Fibroblast of skin of right quadriceps (primary cell): ENCODE data around the gene WDR54.
"Not testable (repeated sequence)": the region's sequence is repeated elsewhere in the genome, so short reads cannot be mapped to it uniquely, and the experiment has no call there.

Experiments
- DNase-seq: peaks from one replicate; pipeline ENCODE4 v3.0.0-alpha.2; 2013

Gene WDR54

GRCh38 chr2:74407682-74408081 lies 13.8 kb upstream of the WDR54 start:
- no peak for DNase-seq

DNA sequence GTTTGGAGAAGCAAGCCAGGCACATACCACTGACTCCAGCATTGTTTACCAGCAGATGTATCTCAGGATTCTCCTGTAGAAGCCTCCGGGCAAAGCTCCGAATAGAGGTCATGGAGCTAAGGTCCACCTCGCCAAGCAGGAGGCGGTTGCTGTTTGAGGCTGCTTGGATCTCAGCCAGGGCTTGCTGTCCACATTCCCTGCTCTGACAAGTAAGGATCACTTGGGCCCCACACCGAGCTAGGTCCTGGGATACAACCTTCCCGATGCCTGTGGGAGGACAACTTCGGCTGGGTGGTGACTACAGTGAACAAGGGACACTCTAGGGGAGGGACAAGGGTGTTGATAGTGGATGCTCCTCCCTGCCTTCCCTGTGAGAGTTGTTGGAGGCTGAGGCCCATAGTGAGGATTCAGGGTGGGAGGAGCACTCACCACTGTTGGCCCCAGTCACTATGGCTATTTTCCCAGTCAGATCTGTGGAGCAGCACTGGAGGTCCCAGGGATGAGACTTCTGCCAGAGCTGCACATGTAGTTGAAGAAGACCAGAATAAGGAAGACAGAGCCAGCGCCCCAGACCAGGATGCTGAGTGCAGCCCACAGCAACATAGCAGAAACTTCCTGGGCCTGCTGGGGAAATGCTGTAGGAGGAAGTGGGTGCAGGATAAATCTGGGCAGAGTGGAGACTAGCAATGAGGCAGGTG lies 8.4 kb upstream of the WDR54 start:
- no peak for DNase-seq

GRCh38 chr2:74414441-74414840 lies 7.1 kb upstream of the WDR54 start:
- DNase-seq = no peak

- no peak for DNase-seq
These were observed 6.4 kb upstream of the WDR54 start for GRCh38 chr2:74414881-74415761.

GRCh38 chr2:74415762-74416395 lies 5.7 kb upstream of the WDR54 start:
- no peak for DNase-seq

- no peak for DNase-seq
These were observed 4.8 kb upstream of the WDR54 start for GRCh38 chr2:74416778-74417177.

GRCh38 chr2:74417197-74417596 lies 4.3 kb upstream of the WDR54 start:
- no peak for DNase-seq

GRCh38 chr2:74417763-74418162 lies 3.8 kb upstream of the WDR54 start:
- DNase-seq = no peak

GRCh38 chr2:74418312-74418711 lies 3.2 kb upstream of the WDR54 start:
- no peak for DNase-seq

DNA sequence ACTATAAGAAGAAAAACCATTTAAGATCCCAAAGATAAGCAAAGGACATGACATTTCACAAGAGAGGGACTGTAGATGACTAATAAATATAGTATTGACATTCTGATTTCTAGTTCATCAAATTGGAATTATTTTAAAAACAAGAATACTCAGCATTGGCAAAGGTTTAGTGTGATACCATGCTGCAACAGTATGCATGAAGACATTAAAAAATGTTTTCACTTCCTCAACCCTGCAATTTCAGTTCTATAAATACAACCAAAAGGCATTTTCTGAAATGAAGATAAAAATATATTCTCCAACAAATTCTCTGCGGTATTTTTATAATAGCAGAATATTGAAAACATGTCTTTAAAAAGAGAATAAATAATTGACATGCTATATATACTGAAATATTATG lies 2.2 kb upstream of the WDR54 start:
- no peak for DNase-seq

DNA sequence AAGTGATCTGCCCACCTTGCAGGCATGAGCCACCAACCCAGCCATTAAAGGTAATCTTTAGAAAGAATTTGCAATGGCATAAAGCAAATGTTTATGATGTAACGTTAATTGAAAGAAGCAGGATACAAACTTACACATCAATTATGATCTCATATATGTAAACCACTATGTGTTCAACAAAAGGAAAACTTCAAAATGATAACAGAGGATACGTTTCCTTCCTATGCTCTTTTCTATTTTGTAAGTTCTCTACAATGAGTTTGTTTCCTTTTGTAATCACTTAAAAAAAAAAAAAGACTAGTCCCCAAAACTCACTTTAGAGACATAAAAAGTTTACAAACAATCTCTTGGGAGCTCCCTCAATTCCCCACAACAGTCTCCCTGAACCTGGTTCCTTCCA lies 1.5 kb upstream of the WDR54 start:
- DNase-seq = no peak

DNA sequence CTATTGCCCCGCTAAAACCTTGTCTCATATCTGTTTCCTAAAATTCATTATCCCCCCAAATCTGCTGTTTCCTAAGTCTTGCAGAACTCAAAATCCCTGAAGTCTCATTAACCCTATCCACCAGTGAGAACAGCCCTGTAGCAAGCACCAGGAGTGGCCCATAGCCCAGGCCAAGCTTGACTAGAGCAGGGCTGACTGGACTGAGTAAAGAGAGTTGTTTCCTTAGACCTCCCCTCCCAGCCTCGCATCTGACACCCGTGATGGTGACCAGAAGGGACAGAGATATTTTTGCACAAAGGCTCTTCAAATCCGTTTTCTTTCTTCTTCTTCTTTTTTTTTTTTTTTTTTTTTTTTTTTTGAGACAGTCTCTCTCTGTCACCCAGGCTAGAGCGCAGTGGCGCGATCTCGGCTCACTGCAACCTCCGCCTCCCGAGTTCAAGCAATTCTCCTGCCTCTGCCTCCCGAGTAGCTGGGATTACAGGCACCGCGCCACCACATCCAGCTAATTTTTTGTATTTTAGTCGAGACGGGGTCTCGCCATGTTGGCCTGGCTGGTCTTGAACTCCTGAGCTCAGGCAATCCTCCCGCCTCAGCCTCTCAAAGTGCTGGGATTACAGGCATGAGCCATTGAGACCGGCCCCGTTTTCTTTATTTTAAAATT lies 957 bp upstream of the WDR54 start:
- not testable (repeated sequence) for DNase-seq

DNA sequence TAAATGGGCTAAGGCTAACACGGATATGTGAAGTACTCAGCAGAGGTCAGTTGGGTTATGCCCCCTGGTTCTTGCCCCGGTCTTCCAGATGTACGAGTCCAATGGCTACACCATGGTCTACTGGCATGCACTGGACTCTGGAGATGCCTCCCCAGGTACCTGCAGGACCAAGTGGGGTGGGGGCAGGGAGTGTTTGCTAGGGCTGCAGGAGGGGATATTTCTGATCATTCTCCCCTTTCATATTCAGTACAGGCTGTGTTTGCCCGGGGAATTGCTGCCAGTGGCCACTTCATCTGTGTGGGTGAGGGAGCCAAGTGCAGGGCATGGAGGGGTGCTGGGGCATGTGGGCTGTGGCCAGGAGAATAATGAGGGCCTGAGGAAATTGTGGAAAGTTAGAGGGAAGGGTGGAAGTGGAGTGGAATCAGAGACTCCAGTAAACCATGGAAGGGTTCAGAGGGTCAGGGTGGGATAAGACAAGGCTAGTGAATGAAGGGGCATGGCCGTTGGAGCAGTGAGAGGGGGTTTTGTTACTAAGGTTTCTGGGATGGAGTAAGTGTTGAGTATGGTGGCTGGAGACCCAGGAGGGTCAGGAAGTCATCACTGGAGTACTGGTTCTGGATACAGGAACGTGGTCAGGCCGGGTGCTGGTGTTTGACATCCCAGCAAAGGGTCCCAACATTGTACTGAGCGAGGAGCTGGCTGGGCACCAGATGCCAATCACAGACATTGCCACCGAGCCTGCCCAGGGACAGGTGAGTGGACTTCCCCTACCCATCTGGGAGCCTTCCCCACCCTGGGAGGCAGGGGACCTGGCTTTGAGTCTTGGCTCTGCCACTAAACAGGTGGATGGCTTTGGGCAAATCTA lies 1.9 kb downstream of the WDR54 start:
- no peak for DNase-seq

DNA sequence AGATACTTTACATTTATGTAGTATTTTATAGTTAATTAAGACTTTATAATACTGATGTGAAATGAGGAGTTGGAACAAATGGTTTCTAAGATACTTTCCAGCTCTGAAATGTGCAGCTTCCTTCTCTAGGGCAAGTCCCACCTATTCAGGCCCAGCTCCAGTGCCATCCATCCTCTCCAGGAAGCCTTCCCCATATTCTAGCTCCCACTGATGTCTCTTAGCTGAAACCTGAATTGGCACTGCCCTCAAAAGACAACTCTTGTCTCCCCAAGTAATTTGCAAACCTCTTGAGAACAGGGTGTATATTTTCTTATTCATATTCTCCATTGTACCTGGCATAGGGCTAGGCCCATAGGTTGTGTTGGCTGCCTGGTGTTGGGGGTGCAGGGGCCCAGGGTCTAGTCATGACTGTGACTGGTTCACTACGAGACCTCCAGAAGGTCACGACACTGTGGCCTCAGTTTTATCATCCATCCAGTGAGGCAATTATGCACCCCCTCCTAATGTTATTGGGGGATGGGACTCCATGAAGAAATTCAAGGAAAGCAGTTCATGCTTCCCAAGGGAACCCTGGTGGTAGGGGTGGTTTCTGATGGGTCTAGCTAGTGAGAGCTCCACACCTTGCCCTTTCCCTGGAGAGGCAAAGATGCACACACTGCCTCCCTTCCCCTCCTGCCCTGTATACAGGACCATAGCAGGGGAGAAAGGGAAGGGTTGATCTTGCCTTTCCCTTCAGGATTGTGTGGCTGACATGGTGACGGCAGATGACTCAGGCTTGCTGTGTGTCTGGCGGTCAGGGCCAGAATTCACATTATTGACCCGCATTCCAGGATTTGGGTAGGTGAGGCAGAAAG lies 2.8 kb downstream of the WDR54 start:
- DNase-seq = no peak

- no peak for DNase-seq
These were observed 3.5 kb downstream of the WDR54 start for GRCh38 chr2:74424995-74425406.

DNA sequence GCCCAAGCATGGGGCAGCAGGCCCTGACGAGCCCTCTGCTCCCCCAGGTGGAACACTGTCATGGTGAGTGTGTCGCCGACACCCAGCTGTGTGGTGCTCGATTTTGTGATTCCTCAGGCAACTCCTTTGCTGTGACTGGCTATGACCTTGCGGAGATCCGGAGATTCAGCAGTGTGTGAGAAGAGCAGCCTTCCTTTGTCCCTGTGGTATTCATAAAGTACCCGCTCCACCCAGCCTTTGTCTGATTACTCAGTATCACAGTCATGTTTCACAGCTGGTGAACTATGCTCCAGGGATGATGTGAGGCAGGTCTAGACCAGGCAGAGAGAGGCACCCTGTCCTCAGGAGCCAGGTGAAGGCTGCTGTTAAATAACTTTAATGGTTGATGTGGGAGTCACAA lies 4.0 kb downstream of the WDR54 start:
- DNase-seq = no peak

- DNase-seq = no peak
These were observed 4.7 kb downstream of the WDR54 start for GRCh38 chr2:74426181-74426758.

- DNase-seq = no peak
These were observed 6.0 kb downstream of the WDR54 start for GRCh38 chr2:74427551-74427950.

GRCh38 chr2:74428675-74429074 lies 7.1 kb downstream of the WDR54 start:
- DNase-seq = no peak

GRCh38 chr2:74429487-74430451 lies 8.2 kb downstream of the WDR54 start:
- no peak for DNase-seq
